ENCODE data around the gene PACSIN1.

DNA sequence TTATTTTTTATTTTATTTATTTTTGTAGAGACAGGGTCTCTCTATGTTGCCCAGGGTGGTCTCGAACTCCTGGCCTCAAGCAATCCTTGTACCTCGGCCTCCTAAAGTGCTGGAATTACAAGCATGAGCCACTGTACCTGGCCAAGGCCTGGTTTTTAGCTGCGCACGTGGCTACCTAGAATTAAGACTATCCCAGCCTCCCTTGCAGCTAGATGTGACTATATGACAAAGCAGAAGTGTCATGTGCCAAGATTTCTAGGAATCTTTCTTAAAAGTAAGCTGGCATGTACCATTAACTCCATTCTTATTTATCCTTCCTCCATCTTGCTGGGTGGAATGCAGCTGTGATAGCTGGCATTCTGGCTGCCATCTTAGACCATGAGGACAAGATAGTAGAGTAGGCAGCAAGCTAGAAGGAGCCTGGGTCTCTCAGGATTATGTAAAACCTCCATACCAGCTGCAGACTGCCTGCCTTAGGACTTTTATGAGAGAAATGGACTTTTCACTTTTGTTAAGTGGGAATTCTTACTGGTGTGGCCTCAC lies 92.4 kb downstream of the PACSIN1 start:
- TF ChIP-seq, protein P1, sequence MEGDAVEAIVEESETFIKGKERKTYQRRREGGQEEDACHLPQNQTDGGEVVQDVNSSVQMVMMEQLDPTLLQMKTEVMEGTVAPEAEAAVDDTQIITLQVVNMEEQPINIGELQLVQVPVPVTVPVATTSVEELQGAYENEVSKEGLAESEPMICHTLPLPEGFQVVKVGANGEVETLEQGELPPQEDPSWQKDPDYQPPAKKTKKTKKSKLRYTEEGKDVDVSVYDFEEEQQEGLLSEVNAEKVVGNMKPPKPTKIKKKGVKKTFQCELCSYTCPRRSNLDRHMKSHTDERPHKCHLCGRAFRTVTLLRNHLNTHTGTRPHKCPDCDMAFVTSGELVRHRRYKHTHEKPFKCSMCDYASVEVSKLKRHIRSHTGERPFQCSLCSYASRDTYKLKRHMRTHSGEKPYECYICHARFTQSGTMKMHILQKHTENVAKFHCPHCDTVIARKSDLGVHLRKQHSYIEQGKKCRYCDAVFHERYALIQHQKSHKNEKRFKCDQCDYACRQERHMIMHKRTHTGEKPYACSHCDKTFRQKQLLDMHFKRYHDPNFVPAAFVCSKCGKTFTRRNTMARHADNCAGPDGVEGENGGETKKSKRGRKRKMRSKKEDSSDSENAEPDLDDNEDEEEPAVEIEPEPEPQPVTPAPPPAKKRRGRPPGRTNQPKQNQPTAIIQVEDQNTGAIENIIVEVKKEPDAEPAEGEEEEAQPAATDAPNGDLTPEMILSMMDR (IDR thresholded peaks at IDR 0.05; ENCODE audit: extremely low read depth in 1 of 2, insufficient read depth in 1 of 2, low read depth in 1 of 2, low read length in 2 of 2) = no peak
- no peak for TF ChIP-seq POLR2A (IDR thresholded peaks at IDR 0.05; ENCODE audit: low read depth, low read length)

Measured in endothelial cell of umbilical vein (primary cell).